Measurements from ENCODE around the gene ATF7IP2.
"Not testable (repeated sequence)": the region's sequence is repeated elsewhere in the genome, so short reads cannot be mapped to it uniquely, and the experiment has no call there.

Gene ATF7IP2

GRCh38 chr16:10383626-10384025 is 2.2 kb upstream of the ATF7IP2 start:
- DNase-seq, result no peak

- DNase-seq, result no peak
Measured at GRCh38 chr16:10386517-10387100, 748 bp downstream of the ATF7IP2 start.

- no peak for DNase-seq
Measured at GRCh38 chr16:10387188-10387617, 1.3 kb downstream of the ATF7IP2 start.

- no peak for DNase-seq
Measured at GRCh38 chr16:10388988-10389387, 3.1 kb downstream of the ATF7IP2 start.

GRCh38 chr16:10390330-10390729 is 4.5 kb downstream of the ATF7IP2 start:
- no peak for DNase-seq

GRCh38 chr16:10390867-10391266 is 5.0 kb downstream of the ATF7IP2 start:
- DNase-seq, result no peak

- DNase-seq, result no peak
Measured at GRCh38 chr16:10391339-10391738, 5.5 kb downstream of the ATF7IP2 start.

- no peak for DNase-seq
Measured at GRCh38 chr16:10402975-10403374, 17.1 kb downstream of the ATF7IP2 start.

GRCh38 chr16:10405386-10405939 is 19.6 kb downstream of the ATF7IP2 start:
- no peak for DNase-seq

- no peak for DNase-seq
Measured at GRCh38 chr16:10408824-10409381, 23.0 kb downstream of the ATF7IP2 start.

GRCh38 chr16:10409713-10410112 is 23.9 kb downstream of the ATF7IP2 start:
- DNase-seq, result not testable (repeated sequence)

- no peak for DNase-seq
Measured at GRCh38 chr16:10410469-10410868, 24.6 kb downstream of the ATF7IP2 start.

GRCh38 chr16:10412935-10413601 is 27.2 kb downstream of the ATF7IP2 start:
- DNase-seq, result no peak

GRCh38 chr16:10418204-10418603 is 32.3 kb downstream of the ATF7IP2 start:
- not testable (repeated sequence) for DNase-seq

GRCh38 chr16:10419701-10420100 is 33.8 kb downstream of the ATF7IP2 start:
- DNase-seq, result no peak

- DNase-seq, result no peak
Measured at GRCh38 chr16:10421596-10421995, 35.7 kb downstream of the ATF7IP2 start.

GRCh38 chr16:10428433-10429168 is 42.7 kb downstream of the ATF7IP2 start:
- no peak for DNase-seq

- not testable (repeated sequence) for DNase-seq
Measured at GRCh38 chr16:10429299-10429969, 43.6 kb downstream of the ATF7IP2 start.

- DNase-seq, result no peak
Measured at GRCh38 chr16:10441726-10442125, 55.9 kb downstream of the ATF7IP2 start.

GRCh38 chr16:10447289-10447688 is 61.4 kb downstream of the ATF7IP2 start:
- no peak for DNase-seq

GRCh38 chr16:10452208-10453158 is 66.6 kb downstream of the ATF7IP2 start:
- not testable (repeated sequence) for DNase-seq

- DNase-seq, result no peak
Measured at GRCh38 chr16:10453159-10453510, 67.3 kb downstream of the ATF7IP2 start.
